HCT116 (cell line): ENCODE results near the gene MAN1A1. TPM values are rescaled to one million over a fixed set of nuclear protein-coding genes. Genes with fewer than 3 reads are reported as not detected.

Source experiments
- ATAC-seq: fragments of 200-7000 bp; cut with Tn5 transposase; 2 replicates; pipeline ENCODE4 v1.9.1; 2020; ENCODE audit warnings: mild to moderate bottlenecking, moderate library complexity
- BruUV-seq: library from RNA; stranded (reverse); fragments of 400-500 nt; replicated peaks from 2 replicates; lab custom pipeline; 2021; lab: Mats Ljungman, UMichigan
- CTCF ChIA-PET: fragments of 300-600 bp; sonication (Branson Sonifier 250); formaldehyde crosslinking; loops from one replicate; lab custom pipeline; 2021; ENCODE audit warnings: antibody characterized with exemption; lab: Charles Lee
- POLR2A ChIA-PET: fragments of 300-600, 350-600 bp; sonication (Branson Sonifier 250); formaldehyde crosslinking; loops from one replicate; lab custom pipeline; 2021; ENCODE audit warnings: antibody characterized with exemption; lab: Charles Lee
- RAD21 ChIA-PET, 2 experiments: fragments of 300-600 bp; sonication (Branson Sonifier 250); formaldehyde crosslinking; loops; one replicate each; lab custom pipeline; 2023; ENCODE audit warnings: low total read pairs in 2 of 2; ENCODE audit not compliant: uncharacterized antibody in 2 of 2, unreplicated experiment in 2 of 2, low non-redundant PET in 1 of 2; lab: Charles Lee
- DNase-seq: peaks from one replicate; pipeline ENCODE4 v3.0.0-alpha.2; 2010; ENCODE audit warnings: low read depth, low spot score
- H2AFZ ChIP-seq: fragments of 200-600 bp; shearing (Covaris generic), sonication (generic); 2 replicates; pipeline ENCODE4 v1.6.1; 2017; ENCODE audit warnings: low read depth, mixed run types, mixed read lengths, antibody characterized with exemption, low read length; ENCODE audit not compliant: poor library complexity, severe bottlenecking
- H3K27ac ChIP-seq: 2 replicates; pipeline ENCODE4 v1.5.1; 2012; ENCODE audit warnings: low read depth, low read length
- H3K27me3 ChIP-seq: fragments of 200-600 bp; sonication (generic); 2 replicates; pipeline ENCODE4 v1.6.1; 2016; ENCODE audit warnings: mixed run types, low read length, mixed read lengths; ENCODE audit not compliant: insufficient read depth
- H3K36me3 ChIP-seq, 2 experiments: fragments of 200-500 bp in 1 of 2; fragments of 200-600 bp in 1 of 2; sonication (Bioruptor generic) in 1 of 2; sonication (generic) in 1 of 2; 2 replicates each; pipeline versions ENCODE4 v1.5.1 to v1.6.1; 2014 to 2016; ENCODE audit warnings: low read length in 2 of 2, inconsistent platforms in 1 of 2, mixed read lengths in 1 of 2, mixed run types in 1 of 2; ENCODE audit not compliant: insufficient read depth in 2 of 2, control insufficient read depth in 1 of 2
- H3K4me1 ChIP-seq, 2 experiments: fragments of 200-600 bp in 1 of 2; sonication (generic) in 1 of 2; 2 replicates each; pipeline versions ENCODE4 v1.5.1 to v1.6.1; 2012 to 2017; ENCODE audit warnings: low read length in 2 of 2, inconsistent platforms in 1 of 2, mild to moderate bottlenecking in 1 of 2, mixed read lengths in 1 of 2, mixed run types in 1 of 2, moderate library complexity in 1 of 2; ENCODE audit not compliant: insufficient read depth in 2 of 2, control insufficient read depth in 1 of 2
- H3K4me2 ChIP-seq: fragments of 200-600 bp; sonication (generic); 2 replicates; pipeline ENCODE4 v1.6.1; 2017; ENCODE audit warnings: mixed run types, low read length, mixed read lengths
- H3K4me3 ChIP-seq, 2 experiments: fragments of 200-600 bp in 1 of 2; sonication (generic) in 1 of 2; replicated peaks in 1 of 2; 2 replicates each; pipeline ENCODE4 v1.5.1; 2011 to 2016; ENCODE audit warnings: low read length in 2 of 2, control low read depth in 1 of 2, low read depth in 1 of 2, mild to moderate bottlenecking in 1 of 2, mixed read lengths in 1 of 2, mixed run types in 1 of 2
- H3K79me2 ChIP-seq: fragments of 200-600 bp; sonication (generic); 2 replicates; pipeline ENCODE4 v1.6.1; 2017; ENCODE audit warnings: mild to moderate bottlenecking, mixed run types, low read length, moderate library complexity, mixed read lengths; ENCODE audit not compliant: insufficient read depth
- H3K9ac ChIP-seq: fragments of 200-600 bp; sonication (generic); 2 replicates; pipeline ENCODE4 v1.6.1; 2016; ENCODE audit warnings: low read length, mixed read lengths
- H3K9me2 ChIP-seq: fragments of 200-600 bp; sonication (generic), shearing (Covaris generic); 2 replicates; pipeline ENCODE4 v1.6.1; 2017; ENCODE audit warnings: mixed run types, mild to moderate bottlenecking, moderate library complexity; ENCODE audit not compliant: insufficient read depth
- H3K9me3 ChIP-seq, 2 experiments: fragments of 200-500 bp in 1 of 2; fragments of 200-600 bp in 1 of 2; sonication (Bioruptor generic) in 1 of 2; sonication (generic) in 1 of 2; 2 replicates each; pipeline ENCODE4 v1.6.1; 2014 to 2017; ENCODE audit warnings: low read length in 2 of 2, mixed read lengths in 2 of 2, inconsistent platforms in 1 of 2, low read depth in 1 of 2, mild to moderate bottlenecking in 1 of 2, mixed run types in 1 of 2, moderate library complexity in 1 of 2; ENCODE audit not compliant: control insufficient read depth in 1 of 2, insufficient read depth in 1 of 2
- H4K20me1 ChIP-seq: fragments of 200-600 bp; sonication (generic), shearing (Covaris generic); 2 replicates; pipeline ENCODE4 v1.6.1; 2017; ENCODE audit warnings: mixed run types, mild to moderate bottlenecking, moderate library complexity; ENCODE audit not compliant: insufficient read depth
- ATF3 ChIP-seq: IDR thresholded peaks from 2 replicates; pipeline ENCODE4 v1.6.1; 2012
- CBX3 ChIP-seq: IDR thresholded peaks from 2 replicates; pipeline ENCODE4 v1.6.1; 2012; ENCODE audit warnings: low read depth
- CTCF ChIP-seq, 3 experiments: fragments of 200-600 bp in 1 of 3; sonication (generic) in 1 of 3; IDR thresholded peaks in 2 of 3; conservative IDR thresholded peaks in 1 of 3; 2 replicates each; pipeline ENCODE4 v1.5.1; 2012 to 2017; ENCODE audit warnings: low read depth in 2 of 3, low read length in 2 of 3, antibody characterized with exemption in 1 of 3, borderline replicate concordance in 1 of 3, control low read depth in 1 of 3, mild to moderate bottlenecking in 1 of 3, mixed read lengths in 1 of 3, mixed run types in 1 of 3, moderate library complexity in 1 of 3; ENCODE audit not compliant: insufficient read depth in 1 of 3
- EGR1 ChIP-seq: IDR thresholded peaks from 2 replicates; pipeline ENCODE4 v1.6.1; 2012; ENCODE audit warnings: low read depth
- ELF1 ChIP-seq: IDR thresholded peaks from 2 replicates; pipeline ENCODE4 v1.6.1; 2012; ENCODE audit warnings: low read depth, borderline replicate concordance
- EZH2 ChIP-seq: fragments of 200-600 bp; sonication (generic); IDR thresholded peaks from 2 replicates; pipeline ENCODE4 v1.6.1; 2017; ENCODE audit warnings: antibody characterized with exemption, mixed run types
- JUND ChIP-seq: IDR thresholded peaks from 2 replicates; pipeline ENCODE4 v1.6.1; 2012
- MAX ChIP-seq: IDR thresholded peaks from 2 replicates; pipeline ENCODE4 v1.6.1; 2012
- POLR2AphosphoS5 ChIP-seq: IDR thresholded peaks from 2 replicates; pipeline ENCODE4 v1.6.1; 2011; ENCODE audit warnings: mild to moderate bottlenecking, low read depth, low read length, moderate library complexity
- RAD21 ChIP-seq: IDR thresholded peaks from 2 replicates; pipeline ENCODE4 v1.6.1; 2012; ENCODE audit warnings: low read depth, mild to moderate bottlenecking
- REST ChIP-seq: IDR thresholded peaks from 2 replicates; pipeline ENCODE4 v1.6.1; 2012; ENCODE audit warnings: low read depth
- SP1 ChIP-seq: IDR thresholded peaks from 2 replicates; pipeline ENCODE4 v1.6.1; 2012; ENCODE audit warnings: low read depth
- SRF ChIP-seq: IDR thresholded peaks from 2 replicates; pipeline ENCODE4 v1.6.1; 2012; ENCODE audit warnings: low read depth
- TCF7L2 ChIP-seq: IDR thresholded peaks from 2 replicates; pipeline ENCODE4 v1.7.0; 2011; ENCODE audit warnings: borderline replicate concordance, inconsistent platforms; ENCODE audit not compliant: insufficient read depth, insufficient read length; ENCODE audit errors: extremely low read depth
- YY1 ChIP-seq: IDR thresholded peaks from 2 replicates; pipeline ENCODE4 v1.6.1; 2011; ENCODE audit warnings: low read length, low read depth, moderate library complexity, mild to moderate bottlenecking; ENCODE audit not compliant: insufficient replicate concordance; ENCODE audit errors: extremely low read depth
- ZBTB33 ChIP-seq: IDR thresholded peaks from 2 replicates; pipeline ENCODE4 v1.6.1; 2011; ENCODE audit warnings: mild to moderate bottlenecking, low read length, moderate library complexity; ENCODE audit not compliant: insufficient replicate concordance; ENCODE audit errors: extremely low read depth
- ZFX ChIP-seq: fragments of 450-650 bp; IDR thresholded peaks from 2 replicates; pipeline ENCODE4 v1.6.1; 2017
- intact Hi-C: fragments of 100-400 bp; cut with micrococcal nuclease; formaldehyde crosslinking; loops from 2 replicates; pipeline ENCODE4 v1.10.0; 2022
- total RNA-seq: library from RNA; stranded (reverse); gene quantifications from one replicate; pipeline ENCODE4 v1.2.1, GENCODE V29; 2021; ENCODE audit not compliant: unreplicated experiment

Gene MAN1A1
- total RNA-seq, 1 experiment from 2014 or later, result 46.0 TPM

GRCh38 chr6:119179842-119180241, 169.7 kb downstream of the MAN1A1 start:
- intact Hi-C loops, result no loop called here
- ChIA-PET CTCF (no interaction called here), POLR2A (no interaction called here), RAD21 (no interaction called here)
- Histone ChIP-seq H3K9me2 (no peaks in the 10 kb centered on the region), H3K27me3 (no peaks in the 10 kb centered on the region), H3K27ac (peak overlapping the region; percentile 14; the same call in 1 of the 2 replicates), H3K4me1 (peaks cover 0 to 32% of the 10 kb centered on the region in 2 experiments; a peak in 1 of 4 replicates), H3K4me3 (no peak overlapping the region), H2AFZ (no peak overlapping the region), H3K9ac (no peak overlapping the region), H3K4me2 (no peak overlapping the region), H3K9me3 (no peaks in the 10 kb centered on the region), H3K36me3 (peaks cover 0 to 10% of the 10 kb centered on the region in 2 experiments; a peak in 1 of 4 replicates), H4K20me1 (no peaks in the 10 kb centered on the region), H3K79me2 (no peaks in the 10 kb centered on the region)
- no peak for ATAC-seq
- BruUV-seq, result no TSS peak
- TF ChIP-seq CBX3, result no peak
- TF ChIP-seq ZFX, result no peak
- no peak for TF ChIP-seq MAX
- TF ChIP-seq SRF, result no peak
- no peak for TF ChIP-seq SP1
- TF ChIP-seq ATF3, result no peak
- TF ChIP-seq CTCF (IDR thresholded peaks at IDR 0.05 in 2 of 3, conservative IDR thresholded peaks at IDR 0.05 in 1 of 3; ENCODE audit: borderline replicate concordance in 1 of 3, insufficient read depth in 1 of 3, low read depth in 2 of 3, low read length in 2 of 3), result no peak
- no peak for TF ChIP-seq EGR1
- TF ChIP-seq POLR2AphosphoS5, result no peak
- TF ChIP-seq ZBTB33, result no peak
- no peak for TF ChIP-seq RAD21
- TF ChIP-seq YY1, result no peak
- TF ChIP-seq TCF7L2, result no peak
- TF ChIP-seq EZH2, result no peak
- TF ChIP-seq JUND, result no peak
- TF ChIP-seq REST, result no peak
- no peak for TF ChIP-seq ELF1
- TF ChIP-seq, all 23 proteins: peak for 0
- no peak for DNase-seq
